T-cell (primary cell): ENCODE data around the gene CUTA. TPM values are rescaled to one million over a fixed set of nuclear protein-coding genes. Genes with fewer than 3 reads are reported as not detected.
"Not testable (repeated sequence)": the region's sequence is repeated elsewhere in the genome, so short reads cannot be mapped to it uniquely, and the experiment has no call there.

Source experiments
- ATAC-seq, 4 experiments: fragments of 200-7000 bp in 3 of 4; fragments of 150-1000 bp in 1 of 4; cut with Tn5 transposase; replicated peaks in 1 of 4; 1 replicate in 3 of 4; 2 replicates in 1 of 4; pipeline ENCODE4 v1.10.0; 2021; ENCODE audit warnings: moderate library complexity in 3 of 4, mild to moderate bottlenecking in 2 of 4, moderate number of reproducible peaks in 1 of 4
- CTCF ChIA-PET, 2 donors: fragments of 300-600 bp; sonication (Branson Sonifier 250); formaldehyde crosslinking; loops; one replicate each; lab custom pipeline; 2022; ENCODE audit warnings: antibody characterized with exemption in 2 of 2; lab: Charles Lee
- POLR2A ChIA-PET, 2 donors: fragments of 300-600 bp; sonication (Branson Sonifier 250); formaldehyde crosslinking; loops; one replicate each; lab custom pipeline; 2022; ENCODE audit warnings: antibody characterized with exemption in 2 of 2; lab: Charles Lee
- DNase-seq, 35 experiments: peaks; one replicate each; pipeline versions ENCODE4 v3.0.0 to v3.0.0-alpha.2; 2013 to 2023
- H3K27ac ChIP-seq: one replicate; pipeline ENCODE4 v1.5.1; 2013; ENCODE audit warnings: low read length
- H3K27me3 ChIP-seq, 2 experiments: replicated peaks in 1 of 2; 1 replicate in 1 of 2; 2 replicates in 1 of 2; pipeline versions ENCODE4 v1.6.1 to v1.7.0; 2013; ENCODE audit warnings: low read length in 1 of 2, mixed read lengths in 1 of 2; ENCODE audit not compliant: control insufficient read depth in 2 of 2, insufficient read depth in 2 of 2; ENCODE audit errors: extremely low read depth in 1 of 2
- H3K36me3 ChIP-seq, 2 donors: 1 replicate in 1 of 2; 2 replicates in 1 of 2; pipeline versions ENCODE4 v1.6.1 to v1.7.0; 2013; ENCODE audit warnings: low read length in 1 of 2; ENCODE audit not compliant: control insufficient read depth in 2 of 2, insufficient read depth in 1 of 2; ENCODE audit errors: extremely low read depth in 1 of 2
- H3K4me1 ChIP-seq, 2 experiments: 1 replicate in 1 of 2; 2 replicates in 1 of 2; pipeline versions ENCODE4 v1.6.1 to v1.7.0; 2013; ENCODE audit warnings: low read length in 2 of 2, mixed read lengths in 1 of 2; ENCODE audit not compliant: insufficient read depth in 2 of 2, control insufficient read depth in 1 of 2; ENCODE audit errors: extremely low read depth in 1 of 2
- H3K4me3 ChIP-seq, 2 donors: 1 replicate in 1 of 2; 2 replicates in 1 of 2; pipeline versions ENCODE4 v1.5.1 to v1.7.0; 2013; ENCODE audit warnings: mild to moderate bottlenecking in 2 of 2, low read length in 1 of 2, moderate library complexity in 1 of 2; ENCODE audit not compliant: control insufficient read depth in 1 of 2; ENCODE audit errors: extremely low read depth in 1 of 2
- H3K9me3 ChIP-seq: 2 replicates; pipeline ENCODE4 v1.7.0; 2013
- H3K27ac Mint-ChIP-seq, 2 donors: one replicate each; pipeline ENCODE4 v1.8.0; 2020 to 2021; ENCODE audit warnings: mild to moderate bottlenecking in 2 of 2, mixed read lengths in 2 of 2
- H3K27me3 Mint-ChIP-seq, 2 donors: one replicate each; pipeline ENCODE4 v1.8.0; 2021 to 2022; ENCODE audit warnings: mixed read lengths in 2 of 2
- H3K36me3 Mint-ChIP-seq: one replicate; pipeline ENCODE4 v1.8.0; 2021; ENCODE audit warnings: mixed read lengths
- H3K4me1 Mint-ChIP-seq, 3 donors: one replicate each; pipeline ENCODE4 v1.8.0; 2020 to 2022; ENCODE audit warnings: mixed read lengths in 3 of 3, mild to moderate bottlenecking in 1 of 3
- H3K4me3 Mint-ChIP-seq, 3 donors: one replicate each; pipeline ENCODE4 v1.8.0; 2020 to 2022; ENCODE audit warnings: mild to moderate bottlenecking in 3 of 3, mixed read lengths in 3 of 3, moderate library complexity in 3 of 3
- H3K9me3 Mint-ChIP-seq, 3 donors: one replicate each; pipeline ENCODE4 v1.8.0; 2020 to 2022; ENCODE audit warnings: mixed read lengths in 3 of 3
- WGBS: methylation state at CpG from one replicate; pipeline ENCODE4 v1.1.5; 2013; ENCODE audit warnings: missing lambda C conversion rate; ENCODE audit not compliant: insufficient coverage; 5-methylcytosine and 5-hydroxymethylcytosine counted together
- total RNA-seq, 35 experiments: library from RNA in 6 of 35; stranded (reverse) in 6 of 35; fragments of 120-200 nt in 1 of 35; gene quantifications; one replicate each; pipeline versions ENCODE4 v1.2.1 to v1.2.4 and lab custom pipeline; 2013 to 2026

The CUTA gene
- total RNA-seq, 5 donors from 2014 or later (not counting 1 experiment from before 2014, with no cell fraction given), result 169 to 184 (median 176) TPM

GRCh38 chr6:33404884-33405283 is 13.0 kb downstream of the CUTA start:
- peaks cover 4 to 23% of the 10 kb centered on the region in 2 experiments for H3K4me1 ChIP-seq
- Mint-ChIP-seq H3K4me1 (peaks cover 8 to 26% (median 9%) of the 10 kb centered on the region in 3 donors), H3K36me3 (no peaks in the 10 kb centered on the region), H3K27ac (no peak overlapping the region), H3K4me3 (no peak overlapping the region), H3K9me3 (no peaks in the 10 kb centered on the region), H3K27me3 (no peaks in the 10 kb centered on the region)
- H3K4me3 ChIP-seq, result no peak overlapping the region
- H3K36me3 ChIP-seq, result no peaks in the 10 kb centered on the region
- WGBS, result 98% methylated on average over 15 of the region's 17 CpGs
- ChIA-PET POLR2A (no interaction called here), CTCF (no interaction called here)
- no peaks in the 10 kb centered on the region for H3K9me3 ChIP-seq
- ATAC-seq (no peak), DNase-seq (no peak)
- no peaks in the 10 kb centered on the region for H3K27me3 ChIP-seq
- no peak overlapping the region for H3K27ac ChIP-seq

DNA sequence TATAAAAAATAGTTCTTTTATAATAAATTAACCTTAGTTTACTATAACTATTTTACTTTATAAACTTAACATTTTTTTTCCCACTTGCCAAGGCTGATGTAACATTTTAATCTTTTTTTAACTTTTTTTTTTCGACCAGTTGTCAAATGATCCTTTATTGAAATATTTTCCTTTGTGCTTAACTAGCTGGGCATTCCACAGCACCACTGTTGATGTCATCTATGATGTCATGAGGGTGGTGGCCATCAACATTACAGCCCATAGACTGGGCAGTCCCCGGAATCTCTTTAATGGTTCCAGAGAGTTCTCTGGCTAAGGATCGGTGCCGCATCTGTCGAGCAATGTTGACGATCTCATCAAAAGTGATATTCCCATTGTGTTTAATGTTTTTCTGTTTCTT is 18.0 kb downstream of the CUTA start:
- ATAC-seq, H3K9me3 Mint-ChIP-seq, H3K4me3 ChIP-seq, H3K27me3 Mint-ChIP-seq, H3K27me3 ChIP-seq, H3K4me3 Mint-ChIP-seq, H3K36me3 ChIP-seq, H3K27ac ChIP-seq, DNase-seq, H3K4me1 Mint-ChIP-seq, CTCF ChIA-PET, H3K27ac Mint-ChIP-seq, H3K4me1 ChIP-seq, H3K9me3 ChIP-seq, H3K36me3 Mint-ChIP-seq: not testable (repeated sequence)
- POLR2A ChIA-PET, result interaction anchor here in 1 of 2 donors (0.5 kb wide), 1 partner anchor 176 kb away, joined by 3 read pairs; no protein-coding TSS in a partner anchor
- 80% methylated on average over 1 of the region's 6 CpGs for WGBS

DNA sequence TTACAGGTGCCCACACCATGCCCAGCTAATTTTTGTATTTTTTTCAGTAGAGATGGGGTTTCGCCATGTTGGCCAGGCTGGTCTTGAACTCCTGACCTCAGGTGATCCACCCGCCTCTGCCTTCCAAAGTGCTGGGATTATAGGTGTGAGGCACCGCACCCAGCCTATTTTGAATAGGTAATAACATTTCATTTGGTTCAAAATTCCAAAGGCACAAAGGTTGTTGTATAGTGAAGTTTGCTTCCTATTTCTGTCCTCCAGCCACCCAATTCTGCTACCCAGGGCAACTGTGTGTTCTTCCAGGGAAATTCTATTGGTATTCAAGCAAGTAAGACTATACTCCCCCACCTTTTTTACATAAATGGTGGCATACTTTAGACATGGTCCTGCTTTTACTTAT is 19.3 kb downstream of the CUTA start:
- H3K9me3 ChIP-seq, H3K27ac Mint-ChIP-seq, H3K4me1 Mint-ChIP-seq, H3K4me1 ChIP-seq, H3K27ac ChIP-seq, H3K4me3 Mint-ChIP-seq, H3K4me3 ChIP-seq, H3K27me3 ChIP-seq, ATAC-seq, POLR2A ChIA-PET, H3K27me3 Mint-ChIP-seq, H3K36me3 ChIP-seq, H3K9me3 Mint-ChIP-seq, DNase-seq, H3K36me3 Mint-ChIP-seq: not testable (repeated sequence)
- WGBS, result no CpG with 5 or more reads among the region's 3 CpGs
- CTCF ChIA-PET, result interaction anchor here in 1 of 2 donors (0.6 kb wide), 1 partner anchor 8 kb away, joined by 3 read pairs; no protein-coding TSS in a partner anchor

GRCh38 chr6:33397541-33397940 is 20.4 kb downstream of the CUTA start:
- H3K27me3 ChIP-seq, result no peaks in the 10 kb centered on the region
- H3K27ac ChIP-seq, result no peak overlapping the region
- no peak for DNase-seq
- H3K27ac Mint-ChIP-seq, result peak overlapping the region in 1 of 2 donors; percentile 9
- no peaks in the 10 kb centered on the region for H3K36me3 ChIP-seq
- H3K4me1 Mint-ChIP-seq, result peaks cover 4 to 16% (median 7%) of the 10 kb centered on the region in 3 donors
- no peak for ATAC-seq
- H3K9me3 Mint-ChIP-seq, result no peaks in the 10 kb centered on the region
- ChIA-PET CTCF (no interaction called here), POLR2A (interaction anchor here in 1 of 2 donors (0.6 kb wide), 1 partner anchor 14 kb away, joined by 4 read pairs; no protein-coding TSS in a partner anchor)
- no peaks in the 10 kb centered on the region for H3K9me3 ChIP-seq
- H3K4me1 ChIP-seq, result peaks cover 0 to 5% of the 10 kb centered on the region in 2 experiments
- no peak overlapping the region for H3K4me3 Mint-ChIP-seq
- H3K36me3 Mint-ChIP-seq, result no peaks in the 10 kb centered on the region
- no peaks in the 10 kb centered on the region for H3K27me3 Mint-ChIP-seq
- no peak overlapping the region for H3K4me3 ChIP-seq
- WGBS, result 100% methylated on average over 1 of the region's 1 CpG

- Mint-ChIP-seq H3K4me3 (peak overlapping the region in 2 of 3 donors; percentile 74 to 78), H3K36me3 (no peaks in the 10 kb centered on the region), H3K27me3 (no peaks in the 10 kb centered on the region), H3K4me1 (peaks cover 21 to 36% (median 24%) of the 10 kb centered on the region in 3 donors), H3K27ac (peak overlapping the region in 1 of 2 donors; percentile 5), H3K9me3 (no peaks in the 10 kb centered on the region)
- Histone ChIP-seq H3K27ac (peak overlapping the region; percentile 12), H3K36me3 (no peaks in the 10 kb centered on the region), H3K9me3 (no peaks in the 10 kb centered on the region), H3K4me1 (peaks cover 15 to 23% of the 10 kb centered on the region in 2 experiments), H3K4me3 (no peak overlapping the region), H3K27me3 (no peaks in the 10 kb centered on the region)
- ATAC-seq (no peak), DNase-seq (no peak)
- WGBS, result 79% methylated on average over 2 of the region's 3 CpGs
- CTCF ChIA-PET, result no interaction called here
- POLR2A ChIA-PET, result no interaction called here
Measured at GRCh38 chr6:33392979-33393378, 24.9 kb downstream of the CUTA start.

DNA sequence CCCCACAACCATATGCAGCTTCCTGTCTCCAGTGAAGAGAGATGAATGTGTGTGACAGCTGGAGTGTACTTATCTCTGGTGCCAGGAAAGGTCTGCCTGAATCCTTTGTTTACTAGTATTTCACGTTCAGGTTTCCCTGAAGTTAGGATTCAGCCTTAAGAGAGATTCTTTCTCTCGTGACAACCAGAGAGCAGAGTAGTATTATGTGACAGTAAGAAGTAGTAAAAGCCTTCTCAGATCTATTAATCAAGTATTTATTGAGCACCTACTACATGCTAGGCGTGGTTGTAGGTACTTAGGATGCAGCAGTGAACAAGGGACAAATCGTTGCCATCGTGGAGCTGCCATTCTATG is 25.3 kb downstream of the CUTA start:
- Mint-ChIP-seq H3K36me3 (no peaks in the 10 kb centered on the region), H3K4me1 (peaks cover 21 to 36% (median 24%) of the 10 kb centered on the region in 3 donors), H3K9me3 (no peaks in the 10 kb centered on the region), H3K4me3 (peak overlapping the region; percentile 74 to 85 (median 78)), H3K27me3 (no peaks in the 10 kb centered on the region), H3K27ac (peak overlapping the region; percentile 29 to 56)
- Histone ChIP-seq H3K4me1 (peaks cover 15 to 23% of the 10 kb centered on the region in 2 experiments), H3K27ac (peak overlapping the region; percentile 85), H3K27me3 (no peaks in the 10 kb centered on the region), H3K36me3 (no peaks in the 10 kb centered on the region), H3K4me3 (no peak overlapping the region), H3K9me3 (no peaks in the 10 kb centered on the region)
- DNase-seq (no peak), ATAC-seq (no peak)
- ChIA-PET CTCF (no interaction called here), POLR2A (no interaction called here)
- no CpG with 5 or more reads among the region's 5 CpGs for WGBS
